ENCODE results near the gene INSC. TPM values are rescaled to one million over a fixed set of nuclear protein-coding genes. Genes with fewer than 3 reads are reported as not detected.

Gene INSC
- total RNA-seq, 1 experiment from 2014 or later, result not detected

DNA sequence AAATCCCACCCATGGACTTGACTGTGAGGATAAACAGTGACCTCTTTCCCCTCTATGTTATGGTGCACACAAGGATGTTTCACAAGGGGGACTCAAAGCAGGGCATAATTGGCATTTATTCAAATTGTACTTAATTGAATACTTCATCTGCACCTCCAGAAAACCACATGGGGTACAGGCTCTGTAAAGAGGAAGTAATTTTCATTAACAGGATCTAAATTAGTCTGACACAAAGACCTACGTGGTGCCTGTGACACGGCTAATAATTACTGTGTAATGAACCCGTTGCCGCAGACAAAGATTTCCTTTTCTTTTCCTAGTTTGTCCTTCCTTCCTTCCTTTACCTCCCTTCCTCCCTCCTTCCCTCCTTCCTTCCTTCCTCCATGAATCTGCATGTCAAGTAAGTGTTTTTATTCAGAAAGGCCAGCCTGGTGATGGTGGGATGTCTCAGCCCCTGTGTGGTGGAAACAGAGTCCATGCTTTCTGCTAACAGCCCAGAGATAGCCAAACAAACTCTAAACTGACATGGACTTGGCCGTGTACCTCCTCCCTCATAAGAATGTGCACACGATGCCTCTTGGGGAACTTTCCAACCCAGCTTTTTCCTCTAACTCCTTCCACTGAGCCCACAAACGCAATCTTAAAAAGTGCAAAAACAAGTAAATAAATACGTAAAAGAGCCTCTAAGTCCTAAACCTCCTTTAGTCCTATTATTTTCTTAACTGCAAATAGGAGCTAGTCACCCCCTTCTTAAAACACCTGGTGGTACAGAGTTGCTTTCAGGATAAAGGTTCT is 118.8 kb downstream of the INSC start:
- H3K4me2 ChIP-seq (ENCODE audit: low read length), result no peak overlapping the region
- intact Hi-C loops (cut with micrococcal nuclease), result no loop called here
- BruUV-seq (replicated peaks), result no TSS peak
- H3K9ac ChIP-seq (ENCODE audit: low read length), result no peak overlapping the region
- TF ChIP-seq, protein P1, sequence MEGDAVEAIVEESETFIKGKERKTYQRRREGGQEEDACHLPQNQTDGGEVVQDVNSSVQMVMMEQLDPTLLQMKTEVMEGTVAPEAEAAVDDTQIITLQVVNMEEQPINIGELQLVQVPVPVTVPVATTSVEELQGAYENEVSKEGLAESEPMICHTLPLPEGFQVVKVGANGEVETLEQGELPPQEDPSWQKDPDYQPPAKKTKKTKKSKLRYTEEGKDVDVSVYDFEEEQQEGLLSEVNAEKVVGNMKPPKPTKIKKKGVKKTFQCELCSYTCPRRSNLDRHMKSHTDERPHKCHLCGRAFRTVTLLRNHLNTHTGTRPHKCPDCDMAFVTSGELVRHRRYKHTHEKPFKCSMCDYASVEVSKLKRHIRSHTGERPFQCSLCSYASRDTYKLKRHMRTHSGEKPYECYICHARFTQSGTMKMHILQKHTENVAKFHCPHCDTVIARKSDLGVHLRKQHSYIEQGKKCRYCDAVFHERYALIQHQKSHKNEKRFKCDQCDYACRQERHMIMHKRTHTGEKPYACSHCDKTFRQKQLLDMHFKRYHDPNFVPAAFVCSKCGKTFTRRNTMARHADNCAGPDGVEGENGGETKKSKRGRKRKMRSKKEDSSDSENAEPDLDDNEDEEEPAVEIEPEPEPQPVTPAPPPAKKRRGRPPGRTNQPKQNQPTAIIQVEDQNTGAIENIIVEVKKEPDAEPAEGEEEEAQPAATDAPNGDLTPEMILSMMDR (conservative IDR thresholded peaks at IDR 0.05; ENCODE audit: low read depth, low read length), result no peak
- TF ChIP-seq EZH2 (IDR thresholded peaks at IDR 0.05; ENCODE audit: low read length, unreplicated experiment) (no peak), EZH2phosphoT487 (IDR thresholded peaks at IDR 0.05; ENCODE audit: borderline replicate concordance, low read length) (no peak)
- H3K27me3 ChIP-seq (ENCODE audit: low read length), result no peaks in the 10 kb centered on the region
- no peak overlapping the region for H3K4me3 ChIP-seq (ENCODE audit: low read length)
- no peaks in the 10 kb centered on the region for H3K79me2 ChIP-seq (ENCODE audit: low read length)
- H3K27ac ChIP-seq (ENCODE audit: low read length), result no peak overlapping the region
- H3K4me1 ChIP-seq (ENCODE audit: insufficient read depth, low read length), result no peaks in the 10 kb centered on the region
- H3K36me3 ChIP-seq (ENCODE audit: low read depth, low read length), result no peaks in the 10 kb centered on the region
- CTCF ChIA-PET, result no interaction called here
- DNase-seq, result no peak
- no peaks in the 10 kb centered on the region for H4K20me1 ChIP-seq (ENCODE audit: low read length)
- no peaks in the 10 kb centered on the region for H3K9me3 ChIP-seq (ENCODE audit: low read length)
- H3F3A ChIP-seq (ENCODE audit: low read length, unreplicated experiment), result no peaks in the 10 kb centered on the region
- no peak overlapping the region for H2AFZ ChIP-seq (ENCODE audit: low read length)
- POLR2A ChIA-PET (ENCODE audit: unreplicated experiment), result no interaction called here
- no peak for ATAC-seq
- H3K9me2 ChIP-seq (replicated peaks; ENCODE audit: low read length), result no peaks in the 10 kb centered on the region

DNA sequence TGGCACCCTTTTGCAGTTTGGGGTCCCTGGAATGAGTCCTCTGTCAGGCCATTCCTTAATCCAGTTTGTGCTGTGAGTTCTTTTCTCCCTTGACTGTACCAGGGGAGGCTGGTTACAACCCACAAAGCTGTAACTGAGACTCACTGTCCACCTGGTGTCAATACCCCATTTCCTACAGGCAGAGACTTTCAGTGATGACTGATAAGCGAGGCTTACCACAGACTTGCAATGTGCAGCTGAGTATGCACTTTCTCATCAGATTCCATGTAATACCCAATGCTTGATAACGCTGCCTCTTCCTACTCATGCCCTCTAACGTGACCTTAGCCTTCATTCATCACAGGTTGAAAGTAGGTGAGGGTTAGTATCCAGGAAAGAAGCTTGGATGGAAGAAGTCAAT is 120.1 kb downstream of the INSC start:
- ATAC-seq (no peak), DNase-seq (no peak)
- no peak overlapping the region for H3K27ac ChIP-seq (ENCODE audit: low read length)
- no TSS peak for BruUV-seq (replicated peaks)
- no peaks in the 10 kb centered on the region for H3K36me3 ChIP-seq (ENCODE audit: low read depth, low read length)
- intact Hi-C loops (cut with micrococcal nuclease), result no loop called here
- no peaks in the 10 kb centered on the region for H3K27me3 ChIP-seq (ENCODE audit: low read length)
- ChIA-PET CTCF (no interaction called here), POLR2A (ENCODE audit: unreplicated experiment) (no interaction called here)
- H4K20me1 ChIP-seq (ENCODE audit: low read length), result no peaks in the 10 kb centered on the region
- H3K4me2 ChIP-seq (ENCODE audit: low read length), result no peak overlapping the region
- no peaks in the 10 kb centered on the region for H3K4me1 ChIP-seq (ENCODE audit: insufficient read depth, low read length)
- TF ChIP-seq EZH2phosphoT487 (IDR thresholded peaks at IDR 0.05; ENCODE audit: borderline replicate concordance, low read length) (no peak), EZH2 (IDR thresholded peaks at IDR 0.05; ENCODE audit: low read length, unreplicated experiment) (no peak)
- TF ChIP-seq, protein P1 (conservative IDR thresholded peaks at IDR 0.05; ENCODE audit: low read depth, low read length), result no peak
- H3K4me3 ChIP-seq (ENCODE audit: low read length), result no peak overlapping the region
- H3K9ac ChIP-seq (ENCODE audit: low read length), result no peak overlapping the region
- H3F3A ChIP-seq (ENCODE audit: low read length, unreplicated experiment), result no peaks in the 10 kb centered on the region
- no peak overlapping the region for H2AFZ ChIP-seq (ENCODE audit: low read length)
- no peaks in the 10 kb centered on the region for H3K79me2 ChIP-seq (ENCODE audit: low read length)
- no peaks in the 10 kb centered on the region for H3K9me3 ChIP-seq (ENCODE audit: low read length)
- H3K9me2 ChIP-seq (replicated peaks; ENCODE audit: low read length), result no peaks in the 10 kb centered on the region

DNA sequence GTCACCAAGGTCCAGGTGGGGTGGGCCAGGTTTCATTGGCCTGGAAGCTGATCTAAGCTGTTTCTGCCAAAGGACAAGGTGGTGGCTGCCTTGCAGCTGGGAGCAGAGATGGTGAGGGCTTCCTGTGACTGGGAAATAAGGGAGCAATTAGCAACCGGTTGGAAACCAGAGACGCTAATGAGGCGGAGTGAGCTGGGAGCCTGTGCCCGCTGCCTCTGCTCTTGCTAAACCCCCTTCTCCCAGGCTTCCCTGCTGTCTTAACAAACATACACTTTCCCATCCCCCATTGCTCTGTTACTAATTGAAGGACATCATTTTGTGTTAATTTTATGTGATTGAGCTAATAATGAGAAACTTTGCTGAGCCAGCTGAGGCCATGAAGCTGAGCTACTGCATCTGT is 121.8 kb downstream of the INSC start:
- no peak overlapping the region for H2AFZ ChIP-seq (ENCODE audit: low read length)
- DNase-seq, result no peak
- no peak for ATAC-seq
- CTCF ChIA-PET, result no interaction called here
- no peaks in the 10 kb centered on the region for H3K4me1 ChIP-seq (ENCODE audit: insufficient read depth, low read length)
- H3K9me2 ChIP-seq (replicated peaks; ENCODE audit: low read length), result no peaks in the 10 kb centered on the region
- no peak overlapping the region for H3K27ac ChIP-seq (ENCODE audit: low read length)
- intact Hi-C loops (cut with micrococcal nuclease), result no loop called here
- no peaks in the 10 kb centered on the region for H4K20me1 ChIP-seq (ENCODE audit: low read length)
- no peak overlapping the region for H3K4me2 ChIP-seq (ENCODE audit: low read length)
- no peaks in the 10 kb centered on the region for H3K27me3 ChIP-seq (ENCODE audit: low read length)
- TF ChIP-seq EZH2phosphoT487 (IDR thresholded peaks at IDR 0.05; ENCODE audit: borderline replicate concordance, low read length), result no peak
- TF ChIP-seq EZH2 (IDR thresholded peaks at IDR 0.05; ENCODE audit: low read length, unreplicated experiment), result no peak
- no peaks in the 10 kb centered on the region for H3F3A ChIP-seq (ENCODE audit: low read length, unreplicated experiment)
- BruUV-seq (replicated peaks), result no TSS peak
- H3K9ac ChIP-seq (ENCODE audit: low read length), result no peak overlapping the region
- H3K9me3 ChIP-seq (ENCODE audit: low read length), result no peaks in the 10 kb centered on the region
- POLR2A ChIA-PET (ENCODE audit: unreplicated experiment), result no interaction called here
- H3K4me3 ChIP-seq (ENCODE audit: low read length), result no peak overlapping the region
- H3K79me2 ChIP-seq (ENCODE audit: low read length), result no peaks in the 10 kb centered on the region
- no peaks in the 10 kb centered on the region for H3K36me3 ChIP-seq (ENCODE audit: low read depth, low read length)
